Activated naive CD8-positive, alpha-beta T cell (primary cell): Measurements from ENCODE around the gene COL25A1.

Experiments
- H3K27ac Mint-ChIP-seq: one replicate; pipeline ENCODE4 v1.8.0; 2021; ENCODE audit warnings: mixed read lengths
- H3K27me3 Mint-ChIP-seq: one replicate; pipeline ENCODE4 v1.8.0; 2021; ENCODE audit warnings: mixed read lengths
- H3K36me3 Mint-ChIP-seq: one replicate; pipeline ENCODE4 v1.8.0; 2021; ENCODE audit warnings: mixed read lengths
- H3K4me1 Mint-ChIP-seq: one replicate; pipeline ENCODE4 v1.8.0; 2021; ENCODE audit warnings: low read depth, mixed read lengths
- H3K4me3 Mint-ChIP-seq: one replicate; pipeline ENCODE4 v1.8.0; 2021; ENCODE audit warnings: mild to moderate bottlenecking, mixed read lengths
- H3K9me3 Mint-ChIP-seq: one replicate; pipeline ENCODE4 v1.8.0; 2021; ENCODE audit warnings: low read depth, mixed read lengths

COL25A1 gene

GRCh38 chr4:109213056-109213455 lies 89.4 kb downstream of the COL25A1 start:
- Mint-ChIP-seq H3K27ac (no peak overlapping the region), H3K9me3 (no peaks in the 10 kb centered on the region), H3K36me3 (no peaks in the 10 kb centered on the region), H3K27me3 (peaks cover 2% of the 10 kb centered on the region), H3K4me1 (no peaks in the 10 kb centered on the region), H3K4me3 (no peak overlapping the region)

GRCh38 chr4:109211671-109212070 lies 90.8 kb downstream of the COL25A1 start:
- H3K27me3 Mint-ChIP-seq, result peaks cover 2% of the 10 kb centered on the region
- no peaks in the 10 kb centered on the region for H3K36me3 Mint-ChIP-seq
- no peaks in the 10 kb centered on the region for H3K9me3 Mint-ChIP-seq
- no peak overlapping the region for H3K4me3 Mint-ChIP-seq
- no peak overlapping the region for H3K27ac Mint-ChIP-seq
- no peaks in the 10 kb centered on the region for H3K4me1 Mint-ChIP-seq

- H3K27me3 Mint-ChIP-seq, result no peaks in the 10 kb centered on the region
- no peak overlapping the region for H3K27ac Mint-ChIP-seq
- H3K4me1 Mint-ChIP-seq, result no peaks in the 10 kb centered on the region
- H3K9me3 Mint-ChIP-seq, result no peaks in the 10 kb centered on the region
- no peaks in the 10 kb centered on the region for H3K36me3 Mint-ChIP-seq
- no peak overlapping the region for H3K4me3 Mint-ChIP-seq
Measured at GRCh38 chr4:109209647-109210046, 92.8 kb downstream of the COL25A1 start.

- Mint-ChIP-seq H3K9me3 (no peaks in the 10 kb centered on the region), H3K36me3 (no peaks in the 10 kb centered on the region), H3K4me3 (no peak overlapping the region), H3K27me3 (no peaks in the 10 kb centered on the region), H3K4me1 (no peaks in the 10 kb centered on the region), H3K27ac (no peak overlapping the region)
Measured at GRCh38 chr4:109207898-109208297, 94.6 kb downstream of the COL25A1 start.

- no peak overlapping the region for H3K4me3 Mint-ChIP-seq
- no peaks in the 10 kb centered on the region for H3K9me3 Mint-ChIP-seq
- H3K27me3 Mint-ChIP-seq, result peaks cover under 1% of the 10 kb centered on the region
- H3K27ac Mint-ChIP-seq, result no peak overlapping the region
- H3K36me3 Mint-ChIP-seq, result no peaks in the 10 kb centered on the region
- H3K4me1 Mint-ChIP-seq, result no peaks in the 10 kb centered on the region
Measured at GRCh38 chr4:109207061-109207460, 95.4 kb downstream of the COL25A1 start.

GRCh38 chr4:109206620-109207019 lies 95.8 kb downstream of the COL25A1 start:
- Mint-ChIP-seq H3K4me1 (no peaks in the 10 kb centered on the region), H3K9me3 (no peaks in the 10 kb centered on the region), H3K27me3 (peaks cover 2% of the 10 kb centered on the region), H3K36me3 (no peaks in the 10 kb centered on the region), H3K4me3 (no peak overlapping the region), H3K27ac (no peak overlapping the region)

- H3K9me3 Mint-ChIP-seq, result no peaks in the 10 kb centered on the region
- no peaks in the 10 kb centered on the region for H3K4me1 Mint-ChIP-seq
- H3K36me3 Mint-ChIP-seq, result no peaks in the 10 kb centered on the region
- no peak overlapping the region for H3K27ac Mint-ChIP-seq
- H3K4me3 Mint-ChIP-seq, result no peak overlapping the region
- peaks cover 4% of the 10 kb centered on the region for H3K27me3 Mint-ChIP-seq
Measured at GRCh38 chr4:109205186-109205585, 97.3 kb downstream of the COL25A1 start.

- H3K4me1 Mint-ChIP-seq, result no peaks in the 10 kb centered on the region
- no peak overlapping the region for H3K27ac Mint-ChIP-seq
- peaks cover 6% of the 10 kb centered on the region for H3K27me3 Mint-ChIP-seq
- H3K9me3 Mint-ChIP-seq, result no peaks in the 10 kb centered on the region
- H3K4me3 Mint-ChIP-seq, result no peak overlapping the region
- H3K36me3 Mint-ChIP-seq, result no peaks in the 10 kb centered on the region
Measured at GRCh38 chr4:109199585-109199984, 102.9 kb downstream of the COL25A1 start.

GRCh38 chr4:109195646-109196045 lies 106.8 kb downstream of the COL25A1 start:
- H3K4me1 Mint-ChIP-seq, result no peaks in the 10 kb centered on the region
- no peaks in the 10 kb centered on the region for H3K36me3 Mint-ChIP-seq
- H3K27ac Mint-ChIP-seq, result no peak overlapping the region
- H3K4me3 Mint-ChIP-seq, result no peak overlapping the region
- H3K27me3 Mint-ChIP-seq, result peaks cover 3% of the 10 kb centered on the region
- H3K9me3 Mint-ChIP-seq, result no peaks in the 10 kb centered on the region

GRCh38 chr4:109191216-109191615 lies 111.2 kb downstream of the COL25A1 start:
- H3K4me1 Mint-ChIP-seq, result no peaks in the 10 kb centered on the region
- H3K36me3 Mint-ChIP-seq, result no peaks in the 10 kb centered on the region
- H3K27me3 Mint-ChIP-seq, result peaks cover 4% of the 10 kb centered on the region
- no peak overlapping the region for H3K4me3 Mint-ChIP-seq
- H3K27ac Mint-ChIP-seq, result no peak overlapping the region
- no peaks in the 10 kb centered on the region for H3K9me3 Mint-ChIP-seq

GRCh38 chr4:109186458-109186945 lies 116.0 kb downstream of the COL25A1 start:
- Mint-ChIP-seq H3K4me3 (no peak overlapping the region), H3K27ac (no peak overlapping the region), H3K4me1 (no peaks in the 10 kb centered on the region), H3K36me3 (no peaks in the 10 kb centered on the region), H3K27me3 (peaks cover 9% of the 10 kb centered on the region), H3K9me3 (no peaks in the 10 kb centered on the region)

- Mint-ChIP-seq H3K4me3 (no peak overlapping the region), H3K9me3 (no peaks in the 10 kb centered on the region), H3K4me1 (no peaks in the 10 kb centered on the region), H3K36me3 (no peaks in the 10 kb centered on the region), H3K27ac (no peak overlapping the region), H3K27me3 (peaks cover 9% of the 10 kb centered on the region)
Measured at GRCh38 chr4:109185951-109186350, 116.5 kb downstream of the COL25A1 start.

- Mint-ChIP-seq H3K27ac (no peak overlapping the region), H3K36me3 (no peaks in the 10 kb centered on the region), H3K9me3 (no peaks in the 10 kb centered on the region), H3K4me1 (no peaks in the 10 kb centered on the region), H3K27me3 (peaks cover 9% of the 10 kb centered on the region), H3K4me3 (no peak overlapping the region)
Measured at GRCh38 chr4:109185548-109185947, 116.9 kb downstream of the COL25A1 start.

GRCh38 chr4:109184491-109184961 lies 117.9 kb downstream of the COL25A1 start:
- Mint-ChIP-seq H3K9me3 (no peaks in the 10 kb centered on the region), H3K27me3 (peaks cover 9% of the 10 kb centered on the region), H3K4me3 (no peak overlapping the region), H3K27ac (no peak overlapping the region), H3K4me1 (no peaks in the 10 kb centered on the region), H3K36me3 (no peaks in the 10 kb centered on the region)

- H3K4me1 Mint-ChIP-seq, result no peaks in the 10 kb centered on the region
- H3K36me3 Mint-ChIP-seq, result no peaks in the 10 kb centered on the region
- H3K9me3 Mint-ChIP-seq, result no peaks in the 10 kb centered on the region
- H3K4me3 Mint-ChIP-seq, result no peak overlapping the region
- H3K27ac Mint-ChIP-seq, result no peak overlapping the region
- H3K27me3 Mint-ChIP-seq, result peaks cover 9% of the 10 kb centered on the region
Measured at GRCh38 chr4:109183931-109184490, 118.4 kb downstream of the COL25A1 start.

GRCh38 chr4:109182696-109183095 lies 119.8 kb downstream of the COL25A1 start:
- Mint-ChIP-seq H3K4me1 (no peaks in the 10 kb centered on the region), H3K9me3 (no peaks in the 10 kb centered on the region), H3K4me3 (no peak overlapping the region), H3K27ac (no peak overlapping the region), H3K36me3 (no peaks in the 10 kb centered on the region), H3K27me3 (peaks cover 6% of the 10 kb centered on the region)
